Adrenal gland (tissue), 12 donors: ENCODE results near the gene CHMP1B. TPM values are rescaled to one million over a fixed set of nuclear protein-coding genes. Genes with fewer than 3 reads are reported as not detected.
A peak's percentile ranks its signal among the peaks of the same experiment; 100 is the strongest.

ENCODE experiments used
- DNase-seq, 7 donors: peaks; one replicate each; pipeline ENCODE4 v3.0.0-alpha.2; 2019 to 2020
- H3K27ac ChIP-seq, 5 donors: fragments of 200-600 bp; sonication (generic) in 4 of 5; 1 replicate in 3 of 5; 2 replicates in 2 of 5; pipeline versions ENCODE4 v1.5.1 to v1.8.0; 2016 to 2020; ENCODE audit warnings: mild to moderate bottlenecking in 1 of 5
- H3K27me3 ChIP-seq: fragments of 200-600 bp; 2 replicates; pipeline ENCODE4 v1.8.0; 2021
- H3K36me3 ChIP-seq, 2 donors: fragments of 200-600 bp; replicated peaks in 1 of 2; 1 replicate in 1 of 2; 2 replicates in 1 of 2; pipeline versions ENCODE4 v1.5.1 to v1.8.0; 2018 to 2022
- H3K4me1 ChIP-seq, 2 donors: fragments of 200-600 bp; replicated peaks in 1 of 2; 1 replicate in 1 of 2; 2 replicates in 1 of 2; pipeline versions ENCODE4 v1.5.1 to v1.8.0; 2018 to 2021
- H3K4me3 ChIP-seq, 4 donors: fragments of 200-600 bp; sonication (generic) in 3 of 4; one replicate each; pipeline ENCODE4 v1.5.1; 2016 to 2018
- H3K9me3 ChIP-seq, 3 donors: fragments of 200-600 bp; sonication (generic) in 1 of 3; replicated peaks in 1 of 3; 1 replicate in 2 of 3; 2 replicates in 1 of 3; pipeline versions ENCODE4 v1.5.1 to v1.8.0; 2016 to 2021
- POLR2A ChIP-seq, 2 donors: fragments of 450-650 bp; IDR thresholded peaks; one replicate each; pipeline ENCODE4 v1.6.1; 2017; ENCODE audit warnings: antibody characterized with exemption in 2 of 2, mild to moderate bottlenecking in 2 of 2, moderate library complexity in 1 of 2
- WGBS, 4 donors: extraction: QIAGEN DNeasy Blood & Tissue Kit in 2 of 4; methylation state at CpG; one replicate each; pipeline versions ENCODE4 v1.1.5 to v1.1.7; 2013 to 2017; 5-methylcytosine and 5-hydroxymethylcytosine counted together
- intact Hi-C, 2 donors: fragments of 100-400 bp; cut with DNase I; formaldehyde crosslinking; loops; one replicate each; pipeline versions ENCODE4 v1.14.1 to v1.15.0; 2022 to 2023
- polyA plus RNA-seq, 3 donors: library from polyadenylated mRNA; stranded (reverse); fragments of 200-250 nt in 2 of 3; fragments of 350-450 nt in 1 of 3; fragmentation: Illumina TruSeq in 1 of 3; extraction: RNeasy Lipid Tissue Mini Kit (QIAGEN cat#74804) in 1 of 3; gene quantifications; one replicate each; pipeline ENCODE4 v1.2.3, GENCODE V29; 2013 to 2014
- total RNA-seq, 9 donors: library from RNA; depleted of rRNA in 4 of 9; stranded (reverse); fragments of >200 nt in 4 of 9; fragments of 120-200 nt in 1 of 9; fragmentation: NEBNext Ultra II Directional in 1 of 9; extraction: Animal tissue kit (Norgen Biotek cat#: 25700) in 1 of 9; gene quantifications; one replicate each; pipeline versions ENCODE4 v1.1.0 to v1.2.4, GENCODE V29; 2013 to 2023
- TF ChIP-seq, protein P1 (sequence below), 6 experiments: fragments of 450-650 bp in 4 of 6; fragments of 200-600 bp in 2 of 6; sonication (generic) in 1 of 6; IDR thresholded peaks; 1 replicate in 5 of 6; 2 replicates in 1 of 6; pipeline versions ENCODE4 v1.5.1 to v1.8.0; 2016 to 2021; ENCODE audit warnings: antibody characterized with exemption in 6 of 6, mild to moderate bottlenecking in 2 of 6, moderate library complexity in 1 of 6
- donor health status: healthy with polysubstance abuse.
- donor health status: Bipolar disorder and iron deficiency.
- donor health status: DM: yes; HTN: yes; CAD: no.
- donor health status: DM: no; HTN: no; CAD: no.
- donor health status: DM: no; HTN: no; CAD: no.
- donor health status: DM: yes; HTN: yes; CAD: no.

Gene CHMP1B
- total and polyA plus RNA-seq, 12 donors: 17.5 to 52.6 (median 41.5) TPM

DNA sequence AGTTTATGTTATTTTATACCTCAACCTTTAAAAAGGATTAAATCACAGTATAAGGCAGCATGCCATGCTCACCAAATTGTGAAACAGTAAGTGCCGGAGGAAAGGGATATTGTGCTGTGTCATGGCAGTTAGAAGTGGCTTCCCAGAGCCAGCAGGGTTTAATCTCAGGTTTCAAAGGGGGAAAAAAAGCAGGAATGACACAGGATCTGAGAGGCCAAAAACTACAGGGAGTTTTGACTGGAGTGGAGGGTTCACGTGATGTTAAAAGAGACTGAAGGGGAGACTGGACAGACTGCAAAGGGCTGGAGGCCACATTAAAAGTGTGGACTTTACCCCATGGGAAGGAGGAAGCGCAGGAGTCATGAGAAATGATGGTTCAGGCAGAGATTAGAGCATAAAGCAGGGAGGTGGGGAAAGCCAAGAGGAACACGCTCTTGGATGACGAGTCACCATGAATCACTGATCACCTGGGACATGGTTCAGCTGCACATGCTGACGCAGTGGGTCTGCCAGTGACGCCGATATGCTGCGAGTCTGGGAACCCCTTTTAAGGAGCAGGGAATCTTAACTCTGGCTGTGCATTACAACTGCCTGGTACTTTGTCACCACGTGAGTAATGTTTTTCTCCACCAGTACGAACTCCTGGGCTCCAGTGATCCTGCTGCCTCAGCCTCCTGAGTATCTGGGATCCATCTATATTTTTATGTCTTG lies 6.1 kb downstream of the CHMP1B start:
- no peaks in the 10 kb centered on the region for H3K9me3 ChIP-seq
- peak; percentile 67 to 89 (median 81) for DNase-seq
- H3K27me3 ChIP-seq: no peaks in the 10 kb centered on the region
- H3K36me3 ChIP-seq: no peaks in the 10 kb centered on the region
- H3K4me3 ChIP-seq: no peak overlapping the region
- peak overlapping the region in 4 of 5 donors; percentile 33 to 83 (median 62) for H3K27ac ChIP-seq
- TF ChIP-seq, protein P1, sequence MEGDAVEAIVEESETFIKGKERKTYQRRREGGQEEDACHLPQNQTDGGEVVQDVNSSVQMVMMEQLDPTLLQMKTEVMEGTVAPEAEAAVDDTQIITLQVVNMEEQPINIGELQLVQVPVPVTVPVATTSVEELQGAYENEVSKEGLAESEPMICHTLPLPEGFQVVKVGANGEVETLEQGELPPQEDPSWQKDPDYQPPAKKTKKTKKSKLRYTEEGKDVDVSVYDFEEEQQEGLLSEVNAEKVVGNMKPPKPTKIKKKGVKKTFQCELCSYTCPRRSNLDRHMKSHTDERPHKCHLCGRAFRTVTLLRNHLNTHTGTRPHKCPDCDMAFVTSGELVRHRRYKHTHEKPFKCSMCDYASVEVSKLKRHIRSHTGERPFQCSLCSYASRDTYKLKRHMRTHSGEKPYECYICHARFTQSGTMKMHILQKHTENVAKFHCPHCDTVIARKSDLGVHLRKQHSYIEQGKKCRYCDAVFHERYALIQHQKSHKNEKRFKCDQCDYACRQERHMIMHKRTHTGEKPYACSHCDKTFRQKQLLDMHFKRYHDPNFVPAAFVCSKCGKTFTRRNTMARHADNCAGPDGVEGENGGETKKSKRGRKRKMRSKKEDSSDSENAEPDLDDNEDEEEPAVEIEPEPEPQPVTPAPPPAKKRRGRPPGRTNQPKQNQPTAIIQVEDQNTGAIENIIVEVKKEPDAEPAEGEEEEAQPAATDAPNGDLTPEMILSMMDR (IDR thresholded peaks at IDR 0.05): no peak
- TF ChIP-seq POLR2A (IDR thresholded peaks at IDR 0.05): peak in 1 of 2 donors; percentile 43
- H3K4me1 ChIP-seq: peaks cover 9 to 23% of the 10 kb centered on the region in 2 donors
- 15 to 37% (median 27%) methylated on average over 11 of the region's 11 CpGs for WGBS, 4 donors
- intact Hi-C loops: loop anchor here in 1 of 2 donors (10.0 kb wide), 1 partner anchor 47 kb away; the partner anchor contains the start of gene MPPE1

DNA sequence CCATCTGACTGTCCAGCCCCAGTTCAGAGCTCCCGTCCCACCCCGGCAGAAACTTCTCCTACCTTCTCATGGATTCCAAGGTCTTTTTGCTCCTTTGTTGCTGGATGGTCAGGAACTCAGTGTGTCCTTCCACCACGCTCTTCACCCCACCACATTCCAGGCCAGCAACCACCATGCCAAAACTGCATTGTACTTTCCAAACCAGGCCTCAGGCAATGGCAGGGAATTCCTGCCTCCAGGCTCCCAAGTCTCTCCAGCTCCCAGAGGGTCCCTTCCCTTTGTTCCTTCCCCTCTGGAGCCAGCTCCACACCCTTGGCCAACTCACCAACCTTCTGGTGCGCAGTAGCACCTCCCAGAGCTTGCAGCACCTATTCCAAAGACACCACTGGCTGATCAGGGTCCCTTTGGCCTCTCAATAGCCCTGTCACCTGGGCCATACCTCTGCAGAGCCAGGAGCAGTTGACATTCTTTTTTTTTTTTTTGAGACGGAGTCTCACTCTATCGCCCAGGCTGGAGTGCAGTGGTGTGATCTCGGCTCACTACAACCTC lies 8.1 kb downstream of the CHMP1B start:
- no peak for DNase-seq
- Histone ChIP-seq H3K4me3 (no peak overlapping the region), H3K36me3 (no peaks in the 10 kb centered on the region), H3K4me1 (peaks cover 5 to 6% of the 10 kb centered on the region in 2 donors), H3K27ac (no peak overlapping the region), H3K9me3 (no peaks in the 10 kb centered on the region), H3K27me3 (no peaks in the 10 kb centered on the region)
- intact Hi-C loops: loop anchor here in 1 of 2 donors (10.0 kb wide), 1 partner anchor 45 kb away; the partner anchor contains the start of gene MPPE1
- no peak for TF ChIP-seq POLR2A (IDR thresholded peaks at IDR 0.05)
- WGBS, 4 donors: 88 to 93% (median 91%) methylated on average over 6 to 7 of the region's 7 CpGs

GRCh38 chr18:11859903-11860407 lies 8.7 kb downstream of the CHMP1B start:
- no peak overlapping the region for H3K27ac ChIP-seq
- intact Hi-C loops: loop anchor here in 1 of 2 donors (10.0 kb wide), 1 partner anchor 45 kb away; the partner anchor contains the start of gene MPPE1

DNA sequence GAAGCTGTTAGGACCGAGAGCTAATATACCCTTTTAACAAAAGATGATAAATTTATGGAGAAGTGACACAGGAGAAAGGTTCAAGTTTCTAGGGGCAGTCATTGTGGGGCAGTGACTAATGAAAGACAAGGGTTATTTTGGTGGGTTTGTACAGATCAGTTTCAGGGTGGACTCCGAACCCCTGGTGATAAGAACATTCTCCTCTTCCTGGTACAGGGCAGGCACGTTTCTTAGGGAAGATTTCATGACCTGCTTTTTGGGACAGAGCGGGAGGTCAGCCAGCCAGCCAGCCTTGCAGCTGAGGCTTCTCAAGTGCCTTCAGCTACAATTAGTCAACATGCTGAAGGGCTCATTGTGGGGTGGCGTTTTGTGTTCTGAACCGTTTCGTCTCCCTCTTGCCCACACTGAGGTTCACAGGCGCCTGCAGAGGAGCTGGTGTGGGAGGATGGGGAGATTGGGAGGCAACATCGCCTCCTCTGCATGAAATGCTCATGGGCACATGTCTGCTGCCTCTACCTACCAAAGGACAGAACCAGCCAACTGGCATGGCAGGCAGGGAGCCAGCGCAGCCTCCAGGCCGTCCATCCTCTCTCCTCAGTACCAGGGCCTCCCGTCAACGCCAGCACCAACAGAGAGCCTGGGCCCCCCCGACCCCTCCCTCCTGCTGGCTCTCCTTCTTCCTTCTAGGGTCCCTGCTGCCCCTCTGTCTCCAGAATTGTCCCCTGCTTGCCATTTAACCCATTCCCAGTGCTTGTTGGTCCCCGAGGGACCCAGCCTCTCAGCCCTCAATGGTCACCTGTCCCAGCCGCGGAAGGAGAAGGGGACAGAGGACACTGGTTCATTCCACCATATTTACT lies 9.6 kb downstream of the CHMP1B start:
- intact Hi-C loops: no loop called here

More at GRCh38 chr18:11859903-11860407, 8.7 kb downstream of the CHMP1B start:
- peak in 1 of 7 donors; percentile 10 for DNase-seq
- 54 to 69% (median 60%) methylated on average over 4 of the region's 4 CpGs for WGBS, 4 donors
- no peak for TF ChIP-seq POLR2A (IDR thresholded peaks at IDR 0.05)
- TF ChIP-seq, protein P1 (IDR thresholded peaks at IDR 0.05): peak in 1 of 6 experiments; percentile 10
- Histone ChIP-seq H3K4me1 (peaks cover 5 to 6% of the 10 kb centered on the region in 2 donors), H3K4me3 (no peak overlapping the region), H3K9me3 (no peaks in the 10 kb centered on the region), H3K27me3 (no peaks in the 10 kb centered on the region), H3K36me3 (no peaks in the 10 kb centered on the region)

More for the DNA sequence above, 9.6 kb downstream of the CHMP1B start:
- Histone ChIP-seq H3K4me1 (peaks cover 5 to 6% of the 10 kb centered on the region in 2 donors), H3K27ac (no peak overlapping the region), H3K9me3 (no peaks in the 10 kb centered on the region), H3K36me3 (no peaks in the 10 kb centered on the region), H3K4me3 (no peak overlapping the region), H3K27me3 (no peaks in the 10 kb centered on the region)
- 83 to 87% (median 85%) methylated on average over 12 to 17 of the region's 17 CpGs for WGBS, 4 donors
- no peak for DNase-seq
- no peak for TF ChIP-seq POLR2A (IDR thresholded peaks at IDR 0.05)
- TF ChIP-seq, protein P1 (IDR thresholded peaks at IDR 0.05): no peak
